K562 (cell line): ENCODE data around the gene SH3BGRL2. TPM values are rescaled to one million over a fixed set of nuclear protein-coding genes. Genes with fewer than 3 reads are reported as not detected.

Experiments
- ATAC-seq: fragments of 200-7000 bp; cut with Tn5 transposase; 3 replicates; pipeline ENCODE4 v1.9.1; 2020; ENCODE audit warnings: moderate library complexity
- BruUV-seq: library from RNA; stranded (reverse); fragments of 400-500 nt; replicated peaks from 2 replicates; lab custom pipeline; 2021; lab: Mats Ljungman, UMichigan
- CTCF ChIA-PET: fragments of 300-600 bp; formaldehyde crosslinking; extraction: SDS; loops from one replicate; lab custom pipeline; 2021; ENCODE audit warnings: low intra/inter-chr PET ratio; lab: Yijun Ruan, JAX
- POLR2A ChIA-PET: fragments of 300-600, 350-650 bp; sonication (Branson Sonifier 250); formaldehyde crosslinking; extraction: SDS; loops from one replicate; lab custom pipeline; 2021; ENCODE audit warnings: antibody characterized with exemption, inconsistent platforms; lab: Yijun Ruan, JAX
- DNase-seq, 4 experiments: peaks; one replicate each; pipeline versions ENCODE4 v3.0.0 to v3.0.0-alpha.2; 2011 to 2018; ENCODE audit warnings: low spot score in 3 of 4, mixed read lengths in 3 of 4; ENCODE audit errors: extremely low read depth in 1 of 4
- FAIRE-seq: peaks from 2 replicates; lab custom pipeline; 2011; peaks lifted over from hg19 to GRCh38; lab: Jason Lieb, UNC
- H2AFZ ChIP-seq: 2 replicates; pipeline ENCODE4 v1.6.0; 2011; ENCODE audit warnings: low read depth, low read length, control low read depth, inconsistent platforms
- H3K27ac ChIP-seq: fragments of 200-600 bp; 3 replicates; pipeline ENCODE4 v1.8.0; 2011; ENCODE audit warnings: low read depth, mild to moderate bottlenecking, control low read depth, inconsistent platforms, low read length, moderate library complexity, mixed read lengths; ENCODE audit errors: extremely low read depth
- H3K27me3 ChIP-seq, 2 experiments: fragments of 300-600 bp in 1 of 2; 2 replicates in 1 of 2; 3 replicates in 1 of 2; pipeline versions ENCODE4 v1.6.0 to v1.8.0; 2011; ENCODE audit warnings: inconsistent platforms in 2 of 2, low read length in 2 of 2, mild to moderate bottlenecking in 1 of 2, mixed read lengths in 1 of 2, moderate library complexity in 1 of 2; ENCODE audit not compliant: control insufficient read depth in 2 of 2, insufficient read depth in 2 of 2
- H3K36me3 ChIP-seq: fragments of 300-600 bp; 3 replicates; pipeline ENCODE4 v1.8.0; 2011; ENCODE audit warnings: mild to moderate bottlenecking, low read length, inconsistent platforms; ENCODE audit not compliant: control insufficient read depth, insufficient read depth
- H3K4me1 ChIP-seq, 2 experiments: fragments of 200-600 bp in 1 of 2; replicated peaks in 1 of 2; 2 replicates in 1 of 2; 3 replicates in 1 of 2; pipeline versions ENCODE4 v1.5.1 to v1.8.0; 2011; ENCODE audit warnings: inconsistent platforms in 2 of 2, low read length in 2 of 2, mild to moderate bottlenecking in 1 of 2, mixed read lengths in 1 of 2, moderate library complexity in 1 of 2; ENCODE audit not compliant: control insufficient read depth in 2 of 2, insufficient read depth in 2 of 2
- H3K4me2 ChIP-seq: 2 replicates; pipeline ENCODE4 v1.6.1; 2011; ENCODE audit warnings: low read length, control low read depth, inconsistent platforms, mixed read lengths; ENCODE audit not compliant: insufficient read depth
- H3K4me3 ChIP-seq: fragments of 200-600 bp; sonication (generic), shearing (Covaris generic); 2 replicates; pipeline ENCODE4 v1.5.1; 2016; ENCODE audit warnings: control low read depth, inconsistent platforms
- H3K79me2 ChIP-seq: fragments of 200-600 bp; 3 replicates; pipeline ENCODE4 v1.8.0; 2011; ENCODE audit warnings: low read length, inconsistent platforms; ENCODE audit not compliant: control insufficient read depth, insufficient read depth
- H3K9ac ChIP-seq, 2 experiments: 2 replicates each; pipeline versions ENCODE4 v1.6.0 to v1.6.1; 2011; ENCODE audit warnings: low read depth in 2 of 2, low read length in 2 of 2, control low read depth in 1 of 2, inconsistent platforms in 1 of 2, mild to moderate bottlenecking in 1 of 2, mixed read lengths in 1 of 2; ENCODE audit not compliant: insufficient read depth in 1 of 2
- H3K9me1 ChIP-seq: one replicate; pipeline ENCODE4 v1.6.0; 2011; ENCODE audit warnings: inconsistent platforms, mild to moderate bottlenecking, low read length, moderate library complexity; ENCODE audit not compliant: control insufficient read depth, insufficient read depth
- H3K9me3 ChIP-seq: replicated peaks from 2 replicates; pipeline ENCODE4 v1.5.1; 2011; ENCODE audit warnings: low read depth, low read length, inconsistent platforms; ENCODE audit not compliant: control insufficient read depth, insufficient read depth
- H4K20me1 ChIP-seq: replicated peaks from 2 replicates; pipeline ENCODE4 v1.6.1; 2011; ENCODE audit warnings: low read length, inconsistent platforms, mixed read lengths; ENCODE audit not compliant: control insufficient read depth, insufficient read depth
- MEF2A ChIP-seq: IDR thresholded peaks from 2 replicates; pipeline ENCODE4 v1.6.1; 2011; ENCODE audit warnings: low read depth, mild to moderate bottlenecking, low read length, moderate library complexity; ENCODE audit not compliant: control insufficient read depth
- MEIS2 ChIP-seq: fragments of 450-650 bp; IDR thresholded peaks from 2 replicates; pipeline ENCODE4 v1.6.1; 2014; ENCODE audit warnings: mild to moderate bottlenecking; ENCODE audit not compliant: partially characterized antibody
- NFE2 ChIP-seq: IDR thresholded peaks from 2 replicates; pipeline ENCODE4 v1.6.1; 2014; ENCODE audit warnings: antibody characterized with exemption, low read depth
- PHF20 ChIP-seq: fragments of 450-650 bp; IDR thresholded peaks from 2 replicates; pipeline ENCODE4 v1.6.1; 2018; ENCODE audit not compliant: partially characterized antibody
- YBX1 ChIP-seq: fragments of 450-650 bp; IDR thresholded peaks from 2 replicates; pipeline ENCODE4 v1.7.1; 2016; ENCODE audit warnings: mild to moderate bottlenecking
- ZFX ChIP-seq: sonication (generic); formaldehyde crosslinking; IDR thresholded peaks from 2 replicates; pipeline ENCODE4 v1.8.0; 2022; ENCODE audit warnings: mild to moderate bottlenecking, missing genetic modification reagents, moderate library complexity
- ZNF551 ChIP-seq: fragments of 250-450 bp; sonication (Bioruptor Pico); IDR thresholded peaks from 2 replicates; pipeline ENCODE4 v1.5.0; 2021; ENCODE audit warnings: mild to moderate bottlenecking, moderate library complexity
- ZNF707 ChIP-seq: fragments of 250-450 bp; sonication (Bioruptor Pico); conservative IDR thresholded peaks from 2 replicates; pipeline ENCODE4 v1.8.0; 2022; ENCODE audit warnings: inconsistent platforms, mild to moderate bottlenecking, moderate library complexity
- WGBS: fragments of 100-300 bp; shearing (Covaris generic); methylation state at CpG from one replicate; pipeline ENCODE4 v1.1.6; 2016; ENCODE audit warnings: low coverage, mixed read lengths; ENCODE audit not compliant: insufficient coverage; ENCODE audit errors: missing lambda C conversion rate; 5-methylcytosine and 5-hydroxymethylcytosine counted together
- in situ Hi-C: fragments of 300-500 bp; cut with MboI; formaldehyde crosslinking; loops from 4 replicates; pipeline ENCODE4 v1.15.0; 2018; ENCODE audit warnings: inconsistent platforms, mixed read lengths
- intact Hi-C: fragments of 100-400 bp; cut with micrococcal nuclease; formaldehyde crosslinking; loops from 2 replicates; pipeline ENCODE4 v1.14.2; 2022
- polyA plus RNA-seq, 8 experiments: library from polyadenylated mRNA; depleted of rRNA in 4 of 8; stranded (reverse) in 5 of 8; unstranded in 3 of 8; fragments of >200 nt; fragmentation: Nextera tagmentation in 2 of 8; fragmentation: Illumina TruSeq in 1 of 8; extraction: Ambion mirVana in 2 of 8; extraction: Trizol in 1 of 8; gene quantifications; 2 replicates each; pipeline versions ENCODE4 v1.2.1 to v1.2.3, GENCODE V29; 2011 to 2014; ENCODE audit warnings: inconsistent platforms in 1 of 8, missing spikeins in 1 of 8
- total RNA-seq, 7 experiments: library from RNA; depleted of rRNA in 6 of 7; stranded (reverse); fragments of >200 nt in 6 of 7; fragmentation: Illumina TruSeq in 2 of 7; extraction: Trizol in 2 of 7; gene quantifications; 2 replicates each; pipeline versions ENCODE4 v1.2.1 to v1.2.3, GENCODE V29; 2011 to 2021; ENCODE audit warnings: low replicate concordance in 1 of 7
- TF ChIP-seq, protein P1 (sequence below): fragments of 250-450 bp; sonication (Bioruptor Pico); IDR thresholded peaks from 2 replicates; pipeline ENCODE4 v1.5.0; 2021
- TF ChIP-seq, protein P2 (sequence below), 2 experiments: IDR thresholded peaks; 2 replicates each; pipeline ENCODE4 v1.6.1; 2012; ENCODE audit warnings: improper control_type of control experiment in 2 of 2, low read depth in 2 of 2, low read length in 2 of 2, borderline replicate concordance in 1 of 2
- TF ChIP-seq, protein P3 (sequence below): fragments of 250-450 bp; sonication (Bioruptor Pico); IDR thresholded peaks from 2 replicates; pipeline ENCODE4 v1.4.0; 2020; ENCODE audit warnings: mild to moderate bottlenecking, moderate library complexity

The SH3BGRL2 gene
- total and polyA plus RNA-seq, 9 of the 15 experiments (the other 6 are each of a cell fraction or from before 2014, with no cell fraction given): 4.4 to 12.1 (median 7.3) TPM

DNA sequence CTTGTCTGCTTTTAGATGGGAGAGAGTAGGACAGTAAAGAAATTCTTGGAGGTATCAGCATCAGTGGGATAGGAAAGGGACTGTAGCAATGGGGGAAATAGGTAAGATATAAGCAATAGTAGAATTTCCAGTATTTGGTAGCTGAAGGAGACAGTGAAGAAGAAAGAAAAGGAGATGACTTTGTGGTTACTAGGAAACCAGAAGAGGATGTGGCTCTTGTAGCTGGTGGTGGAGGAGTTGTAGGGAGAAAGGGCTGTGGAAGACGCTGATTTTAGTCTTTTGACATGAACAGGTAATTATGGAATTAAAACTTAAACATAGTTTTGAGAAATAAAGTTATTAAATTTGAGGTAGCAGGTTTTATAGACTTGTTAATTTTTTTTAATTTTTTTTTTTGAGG lies 26.1 kb downstream of the SH3BGRL2 start:
- intact Hi-C loops (no loop called here), in situ Hi-C loops (no loop called here)
- Histone ChIP-seq H3K9ac (no peak overlapping the region), H3K9me1 (no peaks in the 10 kb centered on the region), H3K36me3 (no peaks in the 10 kb centered on the region), H3K27me3 (no peaks in the 10 kb centered on the region), H3K4me3 (no peak overlapping the region), H3K9me3 (no peaks in the 10 kb centered on the region), H3K79me2 (0 out of 3 replicates have a peak, but pooled peaks cover 2% of the 10 kb centered on the region), H3K4me1 (no peaks in the 10 kb centered on the region), H4K20me1 (no peaks in the 10 kb centered on the region; the same call in 1 of the 2 replicates), H3K4me2 (no peak overlapping the region), H3K27ac (no peak overlapping the region), H2AFZ (no peak overlapping the region)
- ChIA-PET CTCF (no interaction called here), POLR2A (no interaction called here)
- WGBS: 25% methylated on average over 1 of the region's 1 CpG
- DNase-seq: no peak
- TF ChIP-seq MEF2A (no peak), ZFX (no peak), NFE2 (no peak), PHF20 (no peak), MEIS2 (no peak), YBX1 (no peak), ZNF707 (CRISPR knock-in tag) (no peak), ZNF551 (no peak)
- TF ChIP-seq, protein P1, sequence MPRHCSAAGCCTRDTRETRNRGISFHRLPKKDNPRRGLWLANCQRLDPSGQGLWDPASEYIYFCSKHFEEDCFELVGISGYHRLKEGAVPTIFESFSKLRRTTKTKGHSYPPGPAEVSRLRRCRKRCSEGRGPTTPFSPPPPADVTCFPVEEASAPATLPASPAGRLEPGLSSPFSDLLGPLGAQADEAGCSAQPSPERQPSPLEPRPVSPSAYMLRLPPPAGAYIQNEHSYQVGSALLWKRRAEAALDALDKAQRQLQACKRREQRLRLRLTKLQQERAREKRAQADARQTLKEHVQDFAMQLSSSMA (CRISPR knock-in tag): no peak
- TF ChIP-seq, protein P2, sequence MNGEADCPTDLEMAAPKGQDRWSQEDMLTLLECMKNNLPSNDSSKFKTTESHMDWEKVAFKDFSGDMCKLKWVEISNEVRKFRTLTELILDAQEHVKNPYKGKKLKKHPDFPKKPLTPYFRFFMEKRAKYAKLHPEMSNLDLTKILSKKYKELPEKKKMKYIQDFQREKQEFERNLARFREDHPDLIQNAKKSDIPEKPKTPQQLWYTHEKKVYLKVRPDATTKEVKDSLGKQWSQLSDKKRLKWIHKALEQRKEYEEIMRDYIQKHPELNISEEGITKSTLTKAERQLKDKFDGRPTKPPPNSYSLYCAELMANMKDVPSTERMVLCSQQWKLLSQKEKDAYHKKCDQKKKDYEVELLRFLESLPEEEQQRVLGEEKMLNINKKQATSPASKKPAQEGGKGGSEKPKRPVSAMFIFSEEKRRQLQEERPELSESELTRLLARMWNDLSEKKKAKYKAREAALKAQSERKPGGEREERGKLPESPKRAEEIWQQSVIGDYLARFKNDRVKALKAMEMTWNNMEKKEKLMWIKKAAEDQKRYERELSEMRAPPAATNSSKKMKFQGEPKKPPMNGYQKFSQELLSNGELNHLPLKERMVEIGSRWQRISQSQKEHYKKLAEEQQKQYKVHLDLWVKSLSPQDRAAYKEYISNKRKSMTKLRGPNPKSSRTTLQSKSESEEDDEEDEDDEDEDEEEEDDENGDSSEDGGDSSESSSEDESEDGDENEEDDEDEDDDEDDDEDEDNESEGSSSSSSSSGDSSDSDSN (IDR thresholded peaks at IDR 0.05; ENCODE audit: borderline replicate concordance in 1 of 2, low read depth in 2 of 2, low read length in 2 of 2): no peak
- TF ChIP-seq, protein P3, sequence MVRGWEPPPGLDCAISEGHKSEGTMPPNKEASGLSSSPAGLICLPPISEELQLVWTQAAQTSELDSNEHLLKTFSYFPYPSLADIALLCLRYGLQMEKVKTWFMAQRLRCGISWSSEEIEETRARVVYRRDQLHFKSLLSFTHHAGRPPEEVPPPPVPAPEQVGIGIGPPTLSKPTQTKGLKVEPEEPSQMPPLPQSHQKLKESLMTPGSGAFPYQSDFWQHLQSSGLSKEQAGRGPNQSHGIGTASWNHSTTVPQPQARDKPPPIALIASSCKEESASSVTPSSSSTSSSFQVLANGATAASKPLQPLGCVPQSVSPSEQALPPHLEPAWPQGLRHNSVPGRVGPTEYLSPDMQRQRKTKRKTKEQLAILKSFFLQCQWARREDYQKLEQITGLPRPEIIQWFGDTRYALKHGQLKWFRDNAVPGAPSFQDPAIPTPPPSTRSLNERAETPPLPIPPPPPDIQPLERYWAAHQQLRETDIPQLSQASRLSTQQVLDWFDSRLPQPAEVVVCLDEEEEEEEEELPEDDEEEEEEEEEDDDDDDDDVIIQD (CRISPR knock-in tag): no peak
- ATAC-seq: no peak
- FAIRE-seq: peak; percentile 74
- no TSS peak for BruUV-seq
